Right lobe of liver (tissue), 4 donors: ENCODE data around the gene CAVIN1.
"Not testable (repeated sequence)": the region's sequence is repeated elsewhere in the genome, so short reads cannot be mapped to it uniquely, and the experiment has no call there.

Source experiments
- POLR2A ChIP-seq: fragments of 450-650 bp; IDR thresholded peaks from one replicate; pipeline ENCODE4 v1.6.1; 2017; ENCODE audit warnings: antibody characterized with exemption, mild to moderate bottlenecking
- TF ChIP-seq, protein P1 (sequence below), 4 donors: fragments of 200-600 bp in 3 of 4; fragments of 450-650 bp in 1 of 4; IDR thresholded peaks; one replicate each; pipeline versions ENCODE4 v1.5.1 to v1.8.0; 2016 to 2022; ENCODE audit warnings: antibody characterized with exemption in 4 of 4, mild to moderate bottlenecking in 2 of 4
- donor health status: DM: no; HTN: no; CAD: no.
- donor health status: DM: no; HTN: no; CAD: no.
- donor health status: DM: no; HTN: yes; CAD: no.

DNA sequence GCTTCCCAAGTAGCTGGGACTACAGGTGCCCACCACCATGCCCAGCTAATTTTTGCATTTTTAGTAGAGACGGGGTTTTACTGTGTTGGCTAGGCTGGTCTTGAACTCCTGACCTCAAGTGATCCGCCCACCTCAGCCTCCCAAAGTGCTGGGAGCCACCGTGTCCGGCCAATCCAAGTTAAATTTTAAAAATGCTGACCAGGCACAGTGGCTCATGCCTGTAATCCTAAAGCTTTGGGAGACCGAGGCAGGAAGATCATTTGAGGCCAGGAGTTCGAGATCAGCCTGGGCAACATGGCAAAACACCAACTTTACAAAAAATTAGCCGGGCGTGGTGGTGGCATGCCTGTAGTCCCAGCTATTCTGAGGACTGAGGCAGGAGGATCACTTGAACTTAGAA lies 31.6 kb downstream of the CAVIN1 start:
- TF ChIP-seq, protein P1, sequence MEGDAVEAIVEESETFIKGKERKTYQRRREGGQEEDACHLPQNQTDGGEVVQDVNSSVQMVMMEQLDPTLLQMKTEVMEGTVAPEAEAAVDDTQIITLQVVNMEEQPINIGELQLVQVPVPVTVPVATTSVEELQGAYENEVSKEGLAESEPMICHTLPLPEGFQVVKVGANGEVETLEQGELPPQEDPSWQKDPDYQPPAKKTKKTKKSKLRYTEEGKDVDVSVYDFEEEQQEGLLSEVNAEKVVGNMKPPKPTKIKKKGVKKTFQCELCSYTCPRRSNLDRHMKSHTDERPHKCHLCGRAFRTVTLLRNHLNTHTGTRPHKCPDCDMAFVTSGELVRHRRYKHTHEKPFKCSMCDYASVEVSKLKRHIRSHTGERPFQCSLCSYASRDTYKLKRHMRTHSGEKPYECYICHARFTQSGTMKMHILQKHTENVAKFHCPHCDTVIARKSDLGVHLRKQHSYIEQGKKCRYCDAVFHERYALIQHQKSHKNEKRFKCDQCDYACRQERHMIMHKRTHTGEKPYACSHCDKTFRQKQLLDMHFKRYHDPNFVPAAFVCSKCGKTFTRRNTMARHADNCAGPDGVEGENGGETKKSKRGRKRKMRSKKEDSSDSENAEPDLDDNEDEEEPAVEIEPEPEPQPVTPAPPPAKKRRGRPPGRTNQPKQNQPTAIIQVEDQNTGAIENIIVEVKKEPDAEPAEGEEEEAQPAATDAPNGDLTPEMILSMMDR (IDR thresholded peaks at IDR 0.05): not testable (repeated sequence)
- not testable (repeated sequence) for TF ChIP-seq POLR2A
